Caco-2 (cell line): ENCODE data around the gene RNH1. TPM values are rescaled to one million over a fixed set of nuclear protein-coding genes. Genes with fewer than 3 reads are reported as not detected.

Experiments
- BruUV-seq: library from RNA; stranded (reverse); fragments of 400-500 nt; replicated peaks from 2 replicates; lab custom pipeline; 2021; lab: Mats Ljungman, UMichigan
- CTCF ChIA-PET: fragments of 300-600 bp; sonication (Branson Sonifier 250); formaldehyde crosslinking; loops from one replicate; lab custom pipeline; 2022; ENCODE audit warnings: antibody characterized with exemption; lab: Charles Lee
- POLR2A ChIA-PET: fragments of 300-600 bp; sonication (Branson Sonifier 250); formaldehyde crosslinking; loops from one replicate; lab custom pipeline; 2022; ENCODE audit warnings: antibody characterized with exemption; lab: Charles Lee
- DNase-seq, 2 experiments: peaks; one replicate each; pipeline versions ENCODE4 v3.0.0 to v3.0.0-alpha.2; 2020 to 2022
- H3K27me3 ChIP-seq: replicated peaks from 2 replicates; pipeline ENCODE4 v1.6.0; 2011; ENCODE audit warnings: low read length; ENCODE audit not compliant: control insufficient read depth, insufficient read depth
- H3K36me3 ChIP-seq: 2 replicates; pipeline ENCODE4 v1.5.1; 2011; ENCODE audit warnings: low read length; ENCODE audit not compliant: control insufficient read depth, insufficient read depth
- H3K4me1 ChIP-seq: fragments of 250-450 bp; sonication (Bioruptor Pico); 2 replicates; pipeline ENCODE4 v1.5.1; 2020; ENCODE audit warnings: mild to moderate bottlenecking
- H3K4me3 ChIP-seq: 2 replicates; pipeline ENCODE4 v1.5.1; 2011; ENCODE audit warnings: low read depth, mild to moderate bottlenecking, control low read depth, low read length
- H3K9me3 ChIP-seq: fragments of 250-450 bp; sonication (Bioruptor Pico); 2 replicates; pipeline ENCODE4 v1.5.1; 2020; ENCODE audit warnings: mild to moderate bottlenecking, moderate library complexity
- H3K27ac Mint-ChIP-seq: one replicate; pipeline ENCODE4 v1.8.0; 2022; ENCODE audit warnings: mixed read lengths; ENCODE audit not compliant: unreplicated experiment
- H3K27me3 Mint-ChIP-seq: one replicate; pipeline ENCODE4 v1.8.0; 2022; ENCODE audit warnings: mixed read lengths; ENCODE audit not compliant: insufficient read depth, unreplicated experiment
- H3K36me3 Mint-ChIP-seq: one replicate; pipeline ENCODE4 v1.8.0; 2022; ENCODE audit warnings: mild to moderate bottlenecking, mixed read lengths; ENCODE audit not compliant: insufficient read depth, unreplicated experiment
- H3K4me1 Mint-ChIP-seq: one replicate; pipeline ENCODE4 v1.8.0; 2022; ENCODE audit warnings: low read depth, mixed read lengths; ENCODE audit not compliant: unreplicated experiment
- H3K4me3 Mint-ChIP-seq: one replicate; pipeline ENCODE4 v1.8.0; 2022; ENCODE audit warnings: mild to moderate bottlenecking, moderate library complexity, mixed read lengths; ENCODE audit not compliant: unreplicated experiment
- H3K9me3 Mint-ChIP-seq: one replicate; pipeline ENCODE4 v1.8.0; 2022; ENCODE audit warnings: mixed read lengths; ENCODE audit not compliant: unreplicated experiment
- intact Hi-C: fragments of 100-400 bp; cut with micrococcal nuclease; formaldehyde crosslinking; loops from one replicate; pipeline ENCODE4 v1.10.0; 2022; ENCODE audit not compliant: unreplicated experiment
- total RNA-seq: library from RNA; stranded (reverse); gene quantifications from 2 replicates; pipeline ENCODE4 v1.2.3, GENCODE V29; 2022
- TF ChIP-seq, protein P1 (sequence below), 2 experiments: fragments of 200-600 bp in 1 of 2; IDR thresholded peaks; 1 replicate in 1 of 2; 2 replicates in 1 of 2; pipeline versions ENCODE4 v1.5.1 to v1.8.0; 2011 to 2022; ENCODE audit warnings: antibody characterized with exemption in 1 of 2, control low read depth in 1 of 2, inconsistent platforms in 1 of 2, low read depth in 1 of 2, low read length in 1 of 2, mild to moderate bottlenecking in 1 of 2, moderate library complexity in 1 of 2; ENCODE audit not compliant: insufficient read depth in 1 of 2, severe bottlenecking in 1 of 2, unreplicated experiment in 1 of 2

The RNH1 gene
- total RNA-seq, 1 experiment from 2014 or later, result 136 TPM

- no TSS peak for BruUV-seq
- H3K4me3 ChIP-seq, result peak within 1 kb of the TSS; percentile 87
- ChIA-PET POLR2A (interaction anchor here (0.6 to 1.2 kb wide), 5 partner anchors 11 to 243 kb away, joined by 3 to 7 read pairs (median 4); partner anchors contain the start of genes BET1L, RIC8A and RNH1), CTCF (interaction anchor here (0.7 to 4.3 kb wide), 11 partner anchors 8 to 242 kb away, joined by 3 to 43 read pairs (median 7); partner anchors contain the start of genes ANO9, BET1L, PKP3 and RIC8A)
- intact Hi-C loops, result loop anchor here (2.0 to 10.0 kb wide), 5 partner anchors 55 to 243 kb away; partner anchors contain the start of genes B4GALNT4, BET1L, PKP3 and RIC8A
- Mint-ChIP-seq H3K4me3 (peak within 1 kb of the TSS; percentile 85), H3K27ac (peak within 1 kb of the TSS; percentile 84), H3K36me3 (peaks cover 20% of the 10 kb centered on the region), H3K9me3 (no peaks in the 10 kb centered on the region), H3K27me3 (no peaks in the 10 kb centered on the region), H3K4me1 (peaks cover 27% of the 10 kb centered on the region)
- H3K27me3 ChIP-seq, result no peaks in the 10 kb centered on the region
- H3K4me1 ChIP-seq, result peaks cover 32% of the 10 kb centered on the region
- no peaks in the 10 kb centered on the region for H3K9me3 ChIP-seq
- no peaks in the 10 kb centered on the region for H3K36me3 ChIP-seq
- TF ChIP-seq, protein P1, sequence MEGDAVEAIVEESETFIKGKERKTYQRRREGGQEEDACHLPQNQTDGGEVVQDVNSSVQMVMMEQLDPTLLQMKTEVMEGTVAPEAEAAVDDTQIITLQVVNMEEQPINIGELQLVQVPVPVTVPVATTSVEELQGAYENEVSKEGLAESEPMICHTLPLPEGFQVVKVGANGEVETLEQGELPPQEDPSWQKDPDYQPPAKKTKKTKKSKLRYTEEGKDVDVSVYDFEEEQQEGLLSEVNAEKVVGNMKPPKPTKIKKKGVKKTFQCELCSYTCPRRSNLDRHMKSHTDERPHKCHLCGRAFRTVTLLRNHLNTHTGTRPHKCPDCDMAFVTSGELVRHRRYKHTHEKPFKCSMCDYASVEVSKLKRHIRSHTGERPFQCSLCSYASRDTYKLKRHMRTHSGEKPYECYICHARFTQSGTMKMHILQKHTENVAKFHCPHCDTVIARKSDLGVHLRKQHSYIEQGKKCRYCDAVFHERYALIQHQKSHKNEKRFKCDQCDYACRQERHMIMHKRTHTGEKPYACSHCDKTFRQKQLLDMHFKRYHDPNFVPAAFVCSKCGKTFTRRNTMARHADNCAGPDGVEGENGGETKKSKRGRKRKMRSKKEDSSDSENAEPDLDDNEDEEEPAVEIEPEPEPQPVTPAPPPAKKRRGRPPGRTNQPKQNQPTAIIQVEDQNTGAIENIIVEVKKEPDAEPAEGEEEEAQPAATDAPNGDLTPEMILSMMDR (IDR thresholded peaks at IDR 0.05; ENCODE audit: insufficient read depth in 1 of 2, low read depth in 1 of 2, low read length in 1 of 2, severe bottlenecking in 1 of 2, unreplicated experiment in 1 of 2), result no peak
- DNase-seq, result peak; percentile 95 to 96
Observed at GRCh38 chr11:449889-450808, 56.9 kb downstream of the RNH1 start, which contains the start of gene PTDSS2. PTDSS2 (plus strand) TSS chr11:450279; CDS start chr11:450456, 177 bp downstream.

GRCh38 chr11:447923-448731 is 58.9 kb downstream of the RNH1 start:
- TF ChIP-seq, protein P1 (IDR thresholded peaks at IDR 0.05; ENCODE audit: insufficient read depth in 1 of 2, low read depth in 1 of 2, low read length in 1 of 2, severe bottlenecking in 1 of 2, unreplicated experiment in 1 of 2), result peak; percentile 90 to 98
- DNase-seq, result peak; percentile 96 to 97
- POLR2A ChIA-PET, result interaction anchor here (0.6 to 1.8 kb wide), 7 partner anchors 26 to 241 kb away, joined by 3 to 10 read pairs (median 4); partner anchors contain the start of genes BET1L, PKP3 and RIC8A
- H3K9me3 ChIP-seq, result no peaks in the 10 kb centered on the region
- Mint-ChIP-seq H3K4me3 (peak overlapping the region; percentile 85), H3K4me1 (peaks cover 32% of the 10 kb centered on the region), H3K27me3 (no peaks in the 10 kb centered on the region), H3K27ac (peak overlapping the region; percentile 77), H3K36me3 (peaks cover 18% of the 10 kb centered on the region), H3K9me3 (no peaks in the 10 kb centered on the region)
- H3K4me1 ChIP-seq, result peaks cover 41% of the 10 kb centered on the region
- BruUV-seq, result TSS peak; percentile 23
- no peaks in the 10 kb centered on the region for H3K36me3 ChIP-seq
- H3K27me3 ChIP-seq, result no peaks in the 10 kb centered on the region
- intact Hi-C loops, result loop anchor here (1.0 to 10.0 kb wide), 6 partner anchors 31 to 241 kb away; partner anchors contain the start of genes B4GALNT4, BET1L, PKP3 and RIC8A
- peak overlapping the region; percentile 39 for H3K4me3 ChIP-seq
- CTCF ChIA-PET, result interaction anchor here (0.5 to 4.3 kb wide), 26 partner anchors 8 to 1854 kb away, joined by 3 to 43 read pairs (median 4); partner anchors contain the start of genes B4GALNT4, BET1L, RIC8A and RNH1
